Hematopoietic multipotent progenitor cell treated with erythropoietin and hydrocortisone succinate and interleukin-3 and kit ligand, for 17 days (in vitro differentiated cells): Measurements from ENCODE around the gene PANK2.
"Not testable (repeated sequence)": the region's sequence is repeated elsewhere in the genome, so short reads cannot be mapped to it uniquely, and the experiment has no call there.

Experiments
- DNase-seq: peaks from one replicate; pipeline ENCODE4 v3.0.0-alpha.2; 2015; ENCODE audit warnings: low spot score

Gene PANK2

GRCh38 chr20:3901028-3901705 is 12.0 kb downstream of the PANK2 start:
- DNase-seq, result no peak

GRCh38 chr20:3901706-3902440 is 12.7 kb downstream of the PANK2 start:
- no peak for DNase-seq

DNA sequence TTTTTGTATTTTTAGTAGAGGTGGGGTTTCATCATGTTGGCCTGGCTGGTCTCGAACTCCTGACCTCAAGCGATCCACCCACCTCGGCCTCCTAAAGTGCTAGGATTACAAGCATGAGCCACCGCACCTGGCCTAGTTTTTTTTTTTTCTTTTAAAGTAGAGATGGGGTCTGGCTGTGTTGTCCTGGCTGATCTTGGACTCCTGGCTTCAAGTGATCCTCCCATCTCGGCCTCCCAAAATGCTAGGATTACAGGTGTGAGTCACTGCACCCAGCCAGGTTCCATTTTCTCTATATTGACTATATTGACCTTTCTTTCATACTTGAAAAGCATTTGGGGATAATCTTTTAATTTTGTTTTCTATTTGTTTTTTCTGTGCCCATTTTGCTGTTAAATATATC is 13.3 kb downstream of the PANK2 start:
- no peak for DNase-seq

GRCh38 chr20:3904224-3904623 is 15.0 kb downstream of the PANK2 start:
- no peak for DNase-seq

DNA sequence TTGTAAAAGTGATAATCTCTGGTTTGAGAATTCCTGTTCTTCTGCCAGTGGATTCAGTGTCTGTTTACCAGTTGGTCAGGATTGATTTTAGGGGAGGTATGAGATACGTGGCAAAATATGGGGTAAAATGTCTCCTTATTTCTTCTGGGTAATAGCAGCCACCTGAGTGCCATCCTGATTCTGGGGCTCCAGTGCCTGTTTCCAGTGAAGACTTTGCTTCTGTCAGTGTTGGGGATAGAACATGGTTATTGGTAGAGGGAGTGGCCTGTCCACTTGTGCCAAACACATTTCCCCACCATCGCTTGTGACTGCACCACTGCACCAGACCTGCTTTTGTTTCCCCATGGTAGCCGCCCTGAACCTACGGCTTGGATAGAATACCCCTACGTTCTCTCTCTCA is 15.7 kb downstream of the PANK2 start:
- DNase-seq, result no peak

GRCh38 chr20:3906744-3907721 is 17.8 kb downstream of the PANK2 start:
- not testable (repeated sequence) for DNase-seq

GRCh38 chr20:3908667-3909066 is 19.5 kb downstream of the PANK2 start:
- no peak for DNase-seq

GRCh38 chr20:3909952-3910366 is 20.8 kb downstream of the PANK2 start:
- DNase-seq, result peak; percentile 50

DNA sequence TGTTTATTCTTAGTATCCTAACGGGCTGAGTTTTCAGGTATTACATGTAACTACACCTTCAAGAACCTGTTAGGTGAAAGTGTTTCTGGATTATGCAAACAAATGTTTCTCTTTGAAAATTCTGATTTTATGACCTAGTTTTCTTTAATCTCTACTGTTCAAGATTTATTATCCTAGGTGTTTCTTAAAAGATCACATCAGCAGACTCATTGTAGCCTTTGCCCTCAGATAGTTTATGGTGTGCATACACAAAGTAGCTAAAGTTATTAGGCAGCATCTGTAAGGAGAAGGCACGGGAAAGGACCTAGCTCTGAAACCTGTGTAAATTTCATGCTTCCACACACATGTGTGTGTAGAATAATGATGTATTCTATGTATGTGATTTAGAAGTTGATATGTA is 21.7 kb downstream of the PANK2 start:
- no peak for DNase-seq

DNA sequence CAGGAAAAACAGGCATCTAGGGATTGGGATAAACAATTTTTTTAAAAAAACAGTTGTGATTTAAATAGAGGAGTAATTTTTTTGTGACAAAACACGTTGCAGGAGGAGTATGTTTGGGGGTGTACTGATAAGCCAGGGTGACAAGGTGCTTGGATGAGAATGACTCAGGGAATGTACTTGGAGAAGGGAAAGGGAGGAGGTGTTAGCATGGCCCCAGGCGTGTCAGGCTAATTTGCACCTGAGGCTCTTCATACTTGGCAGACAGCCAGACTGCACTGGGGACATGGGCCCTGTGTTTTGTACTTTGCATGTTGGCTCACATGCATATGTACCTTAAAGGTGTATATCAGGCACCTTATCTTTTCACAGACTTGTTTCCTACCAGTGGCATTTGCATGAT is 22.8 kb downstream of the PANK2 start:
- peak; percentile 74 for DNase-seq

- no peak for DNase-seq
Observed at GRCh38 chr20:3914446-3914845, 25.3 kb downstream of the PANK2 start.

GRCh38 chr20:3915691-3916090 is 26.5 kb downstream of the PANK2 start:
- no peak for DNase-seq

- DNase-seq, result no peak
Observed at GRCh38 chr20:3916364-3916763, 27.2 kb downstream of the PANK2 start.

GRCh38 chr20:3919352-3919751 is 30.2 kb downstream of the PANK2 start:
- DNase-seq, result no peak

- no peak for DNase-seq
Observed at GRCh38 chr20:3922223-3922982, 33.2 kb downstream of the PANK2 start.

DNA sequence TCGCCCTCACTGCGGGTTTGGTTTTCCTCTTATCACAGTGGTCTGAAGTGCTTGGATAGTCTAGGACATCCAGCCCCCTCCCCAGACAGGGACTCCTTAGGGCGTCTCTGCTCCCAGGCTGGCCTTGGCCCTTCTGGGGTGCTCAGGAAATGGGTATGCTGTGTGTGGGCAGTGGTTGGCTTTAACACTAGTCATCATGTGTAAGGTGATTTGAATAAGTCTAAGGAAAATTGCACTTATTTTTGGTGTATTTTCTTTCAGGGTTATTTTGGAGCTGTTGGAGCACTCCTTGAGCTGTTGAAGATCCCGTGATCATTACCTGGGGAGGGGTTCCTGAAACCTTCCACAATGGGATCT is 33.8 kb downstream of the PANK2 start:
- DNase-seq, result no peak

DNA sequence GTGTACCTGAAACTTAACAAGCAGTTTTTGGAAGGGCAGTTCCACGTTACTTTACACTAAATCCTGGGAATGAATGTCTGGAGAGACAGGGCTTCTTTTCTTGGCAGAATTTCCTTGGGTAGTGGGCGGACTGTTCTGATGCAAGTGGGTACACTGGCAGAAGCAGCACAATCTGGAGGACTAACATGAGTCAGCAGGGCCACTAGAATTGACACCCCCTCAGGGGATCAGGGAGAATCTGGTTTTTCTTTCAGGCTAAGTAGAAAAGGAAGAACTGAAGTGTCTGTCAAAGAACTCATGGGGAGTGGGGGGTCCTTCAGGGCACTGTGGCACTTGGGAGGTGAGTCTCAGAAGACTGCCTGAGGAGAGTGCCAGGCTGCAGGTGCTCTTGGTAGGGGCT is 34.6 kb downstream of the PANK2 start:
- no peak for DNase-seq

DNA sequence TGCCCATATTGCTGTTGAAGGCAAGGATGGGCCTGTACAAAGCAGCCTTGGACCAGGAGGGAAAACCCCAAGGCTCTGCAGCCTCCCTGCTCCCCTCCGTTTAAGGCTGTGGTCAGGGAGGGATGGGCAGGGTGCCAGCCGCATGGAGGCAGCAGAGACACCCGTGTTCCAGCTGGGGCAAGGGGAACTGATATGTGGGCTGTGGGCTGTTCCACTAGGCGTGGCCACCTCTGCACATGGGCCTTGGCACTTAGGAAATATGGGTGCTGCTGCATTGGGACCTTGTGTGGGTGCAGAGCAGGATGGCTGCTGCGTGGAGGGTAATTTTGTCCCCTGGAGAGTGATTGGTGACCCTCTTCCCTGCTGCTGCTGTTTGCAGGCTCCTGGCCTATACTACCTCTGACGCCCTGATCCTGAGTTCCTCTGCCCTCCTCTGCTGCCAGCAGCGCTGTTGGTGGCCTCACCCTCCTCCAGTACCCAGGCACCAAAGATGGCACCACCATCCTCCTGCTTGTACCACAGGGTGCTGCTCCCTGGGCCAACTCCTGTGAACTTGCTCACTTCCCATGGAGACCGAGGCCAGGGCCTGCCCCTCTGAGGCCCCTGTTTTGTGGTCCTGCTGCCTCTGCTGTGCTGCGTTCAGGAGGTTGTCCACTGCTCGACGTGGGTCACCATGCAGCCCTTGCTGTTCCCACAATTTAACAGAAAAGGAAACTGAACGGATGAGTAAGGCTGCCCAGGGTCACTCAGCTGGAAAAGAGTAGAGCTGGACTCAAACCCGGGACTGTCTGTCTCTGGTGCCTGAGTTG is 35.3 kb downstream of the PANK2 start:
- peak; percentile 60 for DNase-seq

- DNase-seq, result no peak
Observed at GRCh38 chr20:3925113-3925695, 36.0 kb downstream of the PANK2 start.

- DNase-seq, result no peak
Observed at GRCh38 chr20:3925899-3926638, 36.9 kb downstream of the PANK2 start.
